ENCODE results near the gene MAFG. TPM values are rescaled to one million over a fixed set of nuclear protein-coding genes. Genes with fewer than 3 reads are reported as not detected.

The MAFG gene
- total and polyA plus RNA-seq, 8 donors: 2.3 to 30.4 (median 11.2) TPM

DNA sequence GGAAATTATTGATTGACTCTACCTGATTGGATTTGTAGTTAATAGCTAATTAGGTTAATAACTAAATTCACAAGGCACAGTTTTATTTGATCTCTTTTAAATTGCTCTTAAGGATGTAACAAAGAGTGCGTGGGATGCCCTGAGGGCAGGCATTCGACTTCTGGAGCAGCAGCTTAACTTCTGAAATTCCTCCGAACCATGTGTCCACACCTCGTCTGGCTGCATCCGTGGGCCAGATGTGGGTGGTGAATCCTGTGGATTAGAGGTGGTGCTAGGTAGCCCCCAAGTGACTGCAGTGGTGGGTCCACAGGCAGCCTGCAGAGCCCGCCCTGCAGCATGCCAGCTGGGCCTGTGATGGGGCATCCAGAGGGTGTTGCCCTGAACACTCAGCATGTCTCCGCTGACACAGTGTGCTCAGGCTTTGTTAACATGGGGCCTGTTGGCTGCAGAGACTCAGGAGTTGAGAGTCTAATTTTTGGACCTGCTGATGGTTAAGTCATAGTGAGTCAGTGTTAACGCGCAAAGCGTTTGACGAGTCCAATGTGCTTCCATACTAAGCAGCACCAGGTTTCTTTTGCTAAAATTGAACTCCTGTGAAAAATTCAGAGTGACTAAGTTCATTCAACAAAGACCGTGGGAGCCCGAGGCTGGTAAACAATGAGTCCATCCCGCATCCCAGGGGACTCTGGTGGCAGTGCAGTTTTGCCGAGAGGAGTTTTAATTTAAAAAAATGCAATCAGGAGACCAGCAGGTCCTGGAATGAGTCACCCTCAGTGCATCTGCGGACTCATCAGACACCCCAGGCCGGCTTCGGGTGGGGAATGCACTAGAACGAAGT, 29.3 kb downstream of the MAFG start:
- H3K9me3 ChIP-seq: no peaks in the 10 kb centered on the region
- no peak overlapping the region for H3K4me3 ChIP-seq
- H3K27me3 ChIP-seq: peaks cover 0 to 23% (median 17%) of the 10 kb centered on the region in 3 donors
- peaks cover 25 to 76% (median 71%) of the 10 kb centered on the region in 4 donors for H3K36me3 ChIP-seq
- no peak for TF ChIP-seq POLR2AphosphoS5 (IDR thresholded peaks at IDR 0.05)
- no peak for TF ChIP-seq CTCF (IDR thresholded peaks at IDR 0.05)
- no peak for TF ChIP-seq EP300 (IDR thresholded peaks at IDR 0.05)
- TF ChIP-seq POLR2A (IDR thresholded peaks at IDR 0.05): no peak
- H3K27ac ChIP-seq: no peak overlapping the region
- WGBS, 5 donors: 86 to 92% (median 92%) methylated on average over 18 to 19 of the region's 19 CpGs
- DNase-seq: no peak
- intact Hi-C loops (cut with DNase I; ENCODE audit: low total_unique reads): no loop called here
- peaks cover 13 to 21% (median 20%) of the 10 kb centered on the region in 4 donors for H3K4me1 ChIP-seq

GRCh38 chr17:81895400-81895799, 32.1 kb downstream of the MAFG start:
- H3K27me3 ChIP-seq: no peaks in the 10 kb centered on the region
- 80 to 94% (median 89%) methylated on average over 11 of the region's 11 CpGs for WGBS, 5 donors
- H3K4me3 ChIP-seq: no peak overlapping the region
- no peak overlapping the region for H3K27ac ChIP-seq
- no peaks in the 10 kb centered on the region for H3K9me3 ChIP-seq
- intact Hi-C loops (cut with DNase I; ENCODE audit: low total_unique reads): no loop called here
- no peak for DNase-seq
- no peak for TF ChIP-seq POLR2AphosphoS5 (IDR thresholded peaks at IDR 0.05)
- no peak for TF ChIP-seq POLR2A (IDR thresholded peaks at IDR 0.05)
- TF ChIP-seq CTCF (IDR thresholded peaks at IDR 0.05): no peak
- TF ChIP-seq EP300 (IDR thresholded peaks at IDR 0.05): no peak
- peaks cover 13 to 21% (median 18%) of the 10 kb centered on the region in 4 donors for H3K4me1 ChIP-seq
- peaks cover 25 to 71% (median 68%) of the 10 kb centered on the region in 4 donors for H3K36me3 ChIP-seq

- intact Hi-C loops (cut with DNase I; ENCODE audit: low total_unique reads): no loop called here
Observed at GRCh38 chr17:81891303-81891552, 36.3 kb downstream of the MAFG start.

More at GRCh38 chr17:81891303-81891552, 36.3 kb downstream of the MAFG start:
- Histone ChIP-seq H3K36me3 (peaks cover 42 to 72% (median 64%) of the 10 kb centered on the region in 4 donors), H3K27me3 (no peaks in the 10 kb centered on the region), H3K4me1 (peaks cover 23 to 42% (median 36%) of the 10 kb centered on the region in 4 donors), H3K4me3 (peak overlapping the region; percentile 77 to 98 (median 93)), H3K27ac (peak overlapping the region; percentile 75 to 96 (median 95)), H3K9me3 (no peaks in the 10 kb centered on the region)
- no peak for TF ChIP-seq POLR2AphosphoS5 (IDR thresholded peaks at IDR 0.05)
- TF ChIP-seq EP300 (IDR thresholded peaks at IDR 0.05): no peak
- TF ChIP-seq CTCF (IDR thresholded peaks at IDR 0.05): no peak
- TF ChIP-seq POLR2A (IDR thresholded peaks at IDR 0.05): no peak
- WGBS, 5 donors: 0 to 1% (median 0%) methylated on average over 1 to 40 of the region's 40 CpGs; no CpG with 5 or more reads in 1 of the 5 donors
- DNase-seq: no peak
